ENCODE data around the gene VOPP1. TPM values are rescaled to one million over a fixed set of nuclear protein-coding genes. Genes with fewer than 3 reads are reported as not detected.

VOPP1 gene
- total and polyA plus RNA-seq, 2 experiments from 2014 or later: 27.5 to 86.5 TPM

DNA sequence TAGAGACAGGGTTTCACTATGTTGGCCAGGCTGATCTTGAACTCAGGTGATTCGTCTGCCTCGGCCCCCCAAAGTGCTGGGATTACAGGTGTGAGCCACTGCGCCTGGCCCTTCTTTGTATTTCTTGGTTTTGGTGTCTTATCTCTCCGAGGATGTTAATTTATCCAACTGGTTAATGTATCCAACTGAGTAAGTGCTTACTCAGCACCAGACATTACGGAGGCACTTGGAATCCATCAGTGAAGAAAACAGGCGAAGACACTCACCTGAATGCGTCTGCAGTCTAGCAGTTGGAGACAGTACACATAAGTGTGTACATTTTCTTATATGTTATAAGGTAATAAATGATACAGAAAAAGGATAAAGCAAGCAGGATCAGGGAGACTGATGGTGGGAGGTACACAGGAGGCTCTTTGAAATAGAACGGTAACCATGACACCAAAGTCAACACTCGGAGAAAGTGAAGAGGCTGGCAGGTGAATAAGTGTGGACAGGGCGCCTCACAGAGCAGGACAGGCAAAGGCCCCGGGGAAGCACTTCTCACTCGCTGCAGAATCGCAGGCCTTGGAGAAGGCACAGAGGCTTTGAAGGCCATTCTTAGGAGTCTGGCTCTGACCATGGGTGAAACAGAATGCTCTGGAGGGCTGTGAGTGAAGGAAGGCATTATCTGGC is 134.1 kb downstream of the VOPP1 start:
- DNase-seq: no peak
- Histone ChIP-seq H3K27ac (no peak overlapping the region), H3K36me3 (ENCODE audit: low read depth) (no peaks in the 10 kb centered on the region), H3F3A (ENCODE audit: insufficient read depth) (peaks cover 7% of the 10 kb centered on the region; the same call in 1 of the 2 replicates), H3K4me2 (ENCODE audit: unreplicated experiment) (no peak overlapping the region), H3K9ac (no peak overlapping the region), H3K9me2 (ENCODE audit: insufficient read depth) (no peaks in the 10 kb centered on the region), H3K79me2 (ENCODE audit: insufficient read depth) (no peaks in the 10 kb centered on the region), H4K20me1 (ENCODE audit: insufficient read depth) (no peaks in the 10 kb centered on the region), H3K27me3 (replicated peaks; ENCODE audit: insufficient read depth) (no peaks in the 10 kb centered on the region), H3K9me3 (ENCODE audit: low read depth) (no peaks in the 10 kb centered on the region), H2AFZ (no peak overlapping the region), H3K4me1 (ENCODE audit: insufficient read depth) (peaks cover 24% of the 10 kb centered on the region), H3K4me3 (no peak overlapping the region)
- in situ Hi-C loops (cut with MboI): no loop called here
- WGBS, 2 experiments (ENCODE audit: low coverage in 1 of 2, low lambda C conversion rate in 2 of 2, missing lambda C conversion rate in 2 of 2): 95% methylated on average over 13 of the region's 13 CpGs
- TF ChIP-seq EZH2 (IDR thresholded peaks at IDR 0.05; ENCODE audit: insufficient read depth, poor library complexity, severe bottlenecking) (no peak), EZH2phosphoT487 (IDR thresholded peaks at IDR 0.05; ENCODE audit: insufficient read depth, low read depth) (no peak)

DNA sequence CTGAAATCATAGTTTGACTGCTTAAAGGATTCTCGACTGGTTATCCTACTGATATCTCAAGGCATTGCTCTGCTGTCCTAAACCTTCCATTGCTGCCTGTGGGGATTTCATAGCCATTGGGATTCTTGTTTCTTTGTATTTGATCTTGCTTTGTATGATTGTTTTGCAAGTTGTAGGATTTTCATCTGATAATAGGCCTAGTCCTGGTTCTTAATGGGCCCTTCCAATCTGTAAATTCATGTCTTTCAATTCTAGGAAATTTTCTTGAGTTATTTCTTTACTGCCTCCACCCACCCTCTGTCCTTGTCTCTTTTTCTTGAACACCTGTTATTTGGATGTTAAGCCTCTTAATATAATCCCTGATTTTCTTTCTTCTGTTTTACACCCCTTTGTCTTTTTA is 134.9 kb downstream of the VOPP1 start:
- no peak for TF ChIP-seq EZH2 (IDR thresholded peaks at IDR 0.05; ENCODE audit: insufficient read depth, poor library complexity, severe bottlenecking)
- peaks cover 6% of the 10 kb centered on the region; the same call in 1 of the 2 replicates for H3F3A ChIP-seq (ENCODE audit: insufficient read depth)
- no peaks in the 10 kb centered on the region for H3K9me3 ChIP-seq (ENCODE audit: low read depth)
- no peak overlapping the region for H2AFZ ChIP-seq
- H3K4me2 ChIP-seq (ENCODE audit: unreplicated experiment): no peak overlapping the region
- in situ Hi-C loops (cut with MboI): no loop called here
- no peak overlapping the region for H3K9ac ChIP-seq
- DNase-seq: no peak
- no peaks in the 10 kb centered on the region for H3K9me2 ChIP-seq (ENCODE audit: insufficient read depth)
- WGBS, 2 experiments (ENCODE audit: low coverage in 1 of 2, low lambda C conversion rate in 2 of 2, missing lambda C conversion rate in 2 of 2): 96 to 100% methylated on average over 1 of the region's 1 CpG
- H3K4me1 ChIP-seq (ENCODE audit: insufficient read depth): peaks cover 24% of the 10 kb centered on the region
- no peaks in the 10 kb centered on the region for H3K36me3 ChIP-seq (ENCODE audit: low read depth)
- H3K27me3 ChIP-seq (replicated peaks; ENCODE audit: insufficient read depth): no peaks in the 10 kb centered on the region
- no peaks in the 10 kb centered on the region for H3K79me2 ChIP-seq (ENCODE audit: insufficient read depth)
- H3K27ac ChIP-seq: no peak overlapping the region
- H3K4me3 ChIP-seq: no peak overlapping the region
- no peaks in the 10 kb centered on the region for H4K20me1 ChIP-seq (ENCODE audit: insufficient read depth)

- no peaks in the 10 kb centered on the region for H3K79me2 ChIP-seq (ENCODE audit: insufficient read depth)
- H3F3A ChIP-seq (ENCODE audit: insufficient read depth): no peaks in the 10 kb centered on the region
- no peaks in the 10 kb centered on the region for H4K20me1 ChIP-seq (ENCODE audit: insufficient read depth)
- no peak for TF ChIP-seq EZH2phosphoT487 (IDR thresholded peaks at IDR 0.05; ENCODE audit: insufficient read depth, low read depth)
- TF ChIP-seq EZH2 (IDR thresholded peaks at IDR 0.05; ENCODE audit: insufficient read depth, poor library complexity, severe bottlenecking): no peak
- no peaks in the 10 kb centered on the region for H3K9me2 ChIP-seq (ENCODE audit: insufficient read depth)
- no peak overlapping the region for H3K4me3 ChIP-seq
- no peak overlapping the region for H3K27ac ChIP-seq
- no peaks in the 10 kb centered on the region for H3K36me3 ChIP-seq (ENCODE audit: low read depth)
- H3K27me3 ChIP-seq (replicated peaks; ENCODE audit: insufficient read depth): no peaks in the 10 kb centered on the region
- H2AFZ ChIP-seq: no peak overlapping the region
- H3K9me3 ChIP-seq (ENCODE audit: low read depth): no peaks in the 10 kb centered on the region
- H3K4me2 ChIP-seq (ENCODE audit: unreplicated experiment): no peak overlapping the region
- H3K4me1 ChIP-seq (ENCODE audit: insufficient read depth): peaks cover 15% of the 10 kb centered on the region
- WGBS, 2 experiments (ENCODE audit: low coverage in 1 of 2, low lambda C conversion rate in 2 of 2, missing lambda C conversion rate in 2 of 2): 86 to 95% methylated on average over 10 of the region's 10 CpGs
- no peak for DNase-seq
- no peak overlapping the region for H3K9ac ChIP-seq
- in situ Hi-C loops (cut with MboI): no loop called here
Measured at GRCh38 chr7:55436457-55436856, 135.8 kb downstream of the VOPP1 start.

DNA sequence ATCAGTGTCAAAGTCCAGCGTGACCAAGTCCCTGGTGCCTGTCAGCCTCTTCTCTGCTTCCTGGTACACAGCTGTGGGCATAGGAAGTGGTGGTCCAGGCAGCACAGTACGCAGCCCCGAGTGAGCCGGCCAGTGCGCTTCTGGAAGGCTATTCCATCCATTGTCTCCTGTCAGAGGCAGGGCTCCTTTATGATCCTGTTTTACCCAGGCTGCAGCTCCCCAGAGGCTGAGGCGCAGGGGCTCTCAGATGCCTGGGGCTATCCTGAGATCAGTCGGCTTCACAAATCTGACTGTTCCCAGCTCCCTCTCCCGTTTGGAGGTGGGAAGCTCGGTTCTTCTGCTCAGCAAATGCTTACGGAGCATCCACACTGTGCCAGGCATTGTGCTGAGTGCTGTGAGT is 136.8 kb downstream of the VOPP1 start:
- Histone ChIP-seq H3K4me3 (no peak overlapping the region), H3K79me2 (ENCODE audit: insufficient read depth) (no peaks in the 10 kb centered on the region), H3K9me3 (ENCODE audit: low read depth) (no peaks in the 10 kb centered on the region), H3K36me3 (ENCODE audit: low read depth) (no peaks in the 10 kb centered on the region), H3K9me2 (ENCODE audit: insufficient read depth) (no peaks in the 10 kb centered on the region), H3F3A (ENCODE audit: insufficient read depth) (no peaks in the 10 kb centered on the region), H3K4me2 (ENCODE audit: unreplicated experiment) (no peak overlapping the region), H3K27me3 (replicated peaks; ENCODE audit: insufficient read depth) (no peaks in the 10 kb centered on the region), H4K20me1 (ENCODE audit: insufficient read depth) (no peaks in the 10 kb centered on the region), H3K9ac (no peak overlapping the region), H3K27ac (no peak overlapping the region), H3K4me1 (ENCODE audit: insufficient read depth) (peaks cover 11% of the 10 kb centered on the region), H2AFZ (no peak overlapping the region)
- no peak for DNase-seq
- TF ChIP-seq EZH2phosphoT487 (IDR thresholded peaks at IDR 0.05; ENCODE audit: insufficient read depth, low read depth) (no peak), EZH2 (IDR thresholded peaks at IDR 0.05; ENCODE audit: insufficient read depth, poor library complexity, severe bottlenecking) (no peak)
- WGBS, 2 experiments (ENCODE audit: low coverage in 1 of 2, low lambda C conversion rate in 2 of 2, missing lambda C conversion rate in 2 of 2): 90 to 91% methylated on average over 10 of the region's 10 CpGs
- in situ Hi-C loops (cut with MboI): no loop called here

Data from GM23248 (cell line).